RPMI7951 (cell line): ENCODE data around the gene SRSF9. TPM values are rescaled to one million over a fixed set of nuclear protein-coding genes. Genes with fewer than 3 reads are reported as not detected.

Experiments used
- DNase-seq: peaks from one replicate; pipeline ENCODE4 v3.0.0-alpha.2; 2012; ENCODE audit warnings: low read depth
- total RNA-seq: library from RNA; depleted of rRNA; stranded (reverse); fragments of >200 nt; shearing (Covaris generic); gene quantifications from 2 replicates; pipeline ENCODE4 v1.2.3, GENCODE V29; 2014

SRSF9 gene
- total RNA-seq, 1 experiment from 2014 or later: 172 TPM

DNA sequence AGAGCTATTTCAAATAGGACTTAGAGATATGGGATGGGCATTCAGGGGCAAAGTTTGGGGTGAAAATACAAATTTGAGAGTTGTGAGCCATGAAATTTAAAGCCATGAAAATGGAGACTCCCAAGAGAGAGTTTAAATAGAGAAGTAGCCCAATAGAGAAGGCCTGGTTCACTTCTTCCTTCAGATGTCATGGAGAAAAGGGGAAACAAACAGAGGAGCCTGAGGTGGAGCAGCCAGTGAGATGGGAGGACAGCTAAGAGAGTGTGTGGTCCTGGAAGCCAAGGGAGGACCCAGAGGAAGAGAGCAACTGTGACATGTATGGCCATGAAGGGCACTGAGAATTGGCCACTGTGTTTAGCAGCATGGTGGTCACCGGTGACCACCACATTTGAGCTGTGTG, 14.1 kb upstream of the SRSF9 start:
- no peak for DNase-seq

DNA sequence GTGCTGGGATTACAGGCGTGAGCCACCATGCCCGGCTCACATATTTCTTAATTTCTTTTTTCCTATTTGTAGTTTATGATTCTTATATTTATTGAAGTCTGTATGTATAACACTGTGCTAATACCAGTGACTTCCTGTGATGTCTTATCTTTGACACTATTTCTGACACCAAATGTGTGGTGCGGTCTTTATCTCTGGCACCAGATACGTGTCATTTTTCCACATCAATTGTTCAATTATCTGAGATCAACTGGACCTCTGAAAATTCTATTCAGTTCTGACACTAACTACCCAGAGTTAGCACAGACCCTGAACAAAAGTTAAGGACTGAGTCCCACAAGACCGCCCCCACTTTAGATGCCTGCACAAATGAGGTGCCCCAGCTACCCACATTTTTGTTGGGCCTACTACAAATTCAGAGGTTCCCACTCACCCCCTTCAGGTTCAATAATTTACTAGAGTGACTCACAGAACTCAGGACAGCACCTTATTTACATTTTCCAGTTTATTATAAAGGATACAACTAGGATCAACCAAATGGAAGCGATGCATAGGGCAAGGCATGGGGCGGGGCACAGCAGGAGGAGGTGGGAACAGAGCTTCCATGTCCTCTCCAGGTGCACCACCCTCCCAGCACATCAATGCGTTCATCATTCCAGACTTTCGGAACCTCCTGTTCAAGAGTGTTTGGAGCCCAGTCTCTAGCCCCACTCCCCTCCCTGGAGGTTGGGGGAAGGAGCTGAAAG, 11.6 kb upstream of the SRSF9 start:
- DNase-seq: no peak

DNA sequence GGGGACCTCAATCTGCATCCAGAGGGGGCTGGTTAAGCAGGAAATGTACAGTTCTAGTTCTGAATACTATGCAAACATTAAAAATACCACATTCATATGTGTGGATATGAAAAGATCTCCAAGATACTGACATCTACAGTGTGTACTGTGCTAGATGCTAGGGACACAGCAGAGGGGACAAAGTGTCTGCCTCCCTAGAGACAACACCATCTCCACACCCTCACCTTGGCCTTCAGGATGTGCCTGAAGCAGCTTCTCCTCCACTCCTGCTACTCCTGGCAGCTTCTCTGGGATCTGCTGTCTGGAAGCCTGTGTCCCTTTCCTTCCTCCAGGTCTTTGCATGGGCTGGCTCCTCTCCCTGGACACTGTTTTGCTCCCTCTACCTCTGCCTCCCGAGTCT, 10.7 kb upstream of the SRSF9 start:
- no peak for DNase-seq

DNA sequence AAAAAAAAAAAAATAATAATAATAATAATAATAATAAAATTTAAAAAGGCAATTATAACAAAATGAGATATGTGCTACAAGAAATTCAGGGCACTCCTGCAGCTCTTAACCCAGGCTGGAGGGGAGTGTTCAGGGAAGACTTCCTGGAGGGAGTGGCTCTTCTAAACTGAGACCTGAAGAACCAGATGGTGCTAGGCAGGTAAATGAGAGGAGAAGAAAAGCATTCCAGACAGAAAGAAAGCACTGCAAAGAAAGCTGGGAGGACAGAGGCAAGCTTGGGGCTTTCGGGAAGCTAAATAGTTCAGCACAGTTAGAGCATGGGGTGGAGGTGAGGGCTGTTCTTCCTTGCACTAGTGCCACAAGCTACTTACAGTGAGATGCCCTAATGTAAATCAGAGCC, 9.9 kb upstream of the SRSF9 start:
- DNase-seq: no peak

DNA sequence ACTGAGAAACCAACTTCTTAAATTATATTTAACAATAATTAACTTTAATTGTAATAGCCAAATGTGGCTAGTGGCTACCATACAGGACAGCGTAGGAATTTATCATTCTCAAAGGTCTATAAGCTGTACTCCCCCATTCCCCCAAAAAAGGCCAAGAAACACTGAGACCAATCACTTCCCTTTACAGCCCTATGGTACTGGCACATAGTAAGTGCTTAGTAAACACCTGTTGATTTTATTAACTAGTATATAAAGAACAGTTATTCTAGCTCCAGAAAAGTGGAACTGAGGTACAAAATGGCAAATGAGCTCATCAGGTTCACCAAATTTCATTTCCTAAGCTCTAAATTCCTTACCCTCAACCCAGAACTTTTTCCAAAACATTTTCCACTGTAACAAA, 6.1 kb upstream of the SRSF9 start:
- no peak for DNase-seq

DNA sequence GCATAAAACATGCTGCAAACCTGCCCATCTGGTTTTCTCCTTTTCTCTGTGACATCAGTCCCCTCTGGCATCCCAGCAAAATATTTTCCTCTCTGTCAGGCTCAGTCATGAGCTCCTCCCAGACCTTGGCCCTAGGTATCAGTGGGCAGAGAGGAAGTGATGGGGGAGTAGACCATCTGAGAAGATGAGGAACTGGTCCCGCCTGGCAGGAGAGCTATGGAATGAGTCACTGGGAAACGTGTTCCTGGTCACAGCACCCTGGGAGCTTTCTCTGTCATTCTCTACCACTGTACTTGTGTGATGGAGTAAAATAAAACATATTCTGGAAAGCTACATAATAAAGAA, 5.0 kb upstream of the SRSF9 start:
- peak; percentile 87 for DNase-seq

DNA sequence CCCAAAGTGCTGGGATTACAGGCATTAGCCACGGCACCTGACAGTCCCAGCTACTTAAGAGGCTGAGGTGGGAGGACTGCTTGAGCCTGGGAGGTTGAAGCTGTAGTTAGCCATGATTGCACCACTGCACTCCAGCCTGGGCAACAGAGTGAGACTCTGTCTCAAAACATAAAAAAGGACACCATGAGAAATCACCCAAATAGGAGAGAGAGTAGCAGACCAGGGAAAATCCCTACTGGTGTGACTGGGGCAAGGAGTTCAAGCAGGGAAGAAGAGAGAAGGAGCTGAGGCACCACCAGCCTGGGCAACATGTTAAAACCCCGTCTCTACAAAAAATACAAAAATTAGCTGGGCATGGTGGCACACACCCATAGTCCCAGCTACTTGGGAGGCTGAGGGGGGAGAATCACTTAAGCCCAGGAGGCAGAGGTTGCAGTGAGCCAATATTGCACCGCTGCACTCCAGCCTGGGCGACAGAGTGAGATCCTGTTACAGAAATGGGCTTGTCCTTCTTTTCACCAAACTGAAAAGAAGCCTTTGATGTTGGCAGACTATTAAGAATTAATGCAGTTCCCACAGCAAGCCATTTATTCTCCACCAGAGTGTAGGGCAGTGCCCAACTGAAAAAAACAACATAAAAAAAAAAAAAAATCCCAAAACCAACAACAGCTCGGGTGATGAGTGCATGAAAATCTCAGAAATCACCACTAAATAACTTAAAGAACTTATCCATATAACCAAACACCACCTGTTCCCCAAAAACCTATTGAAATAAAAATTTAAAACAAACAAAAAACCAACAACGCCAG, 4.5 kb upstream of the SRSF9 start:
- no peak for DNase-seq

DNA sequence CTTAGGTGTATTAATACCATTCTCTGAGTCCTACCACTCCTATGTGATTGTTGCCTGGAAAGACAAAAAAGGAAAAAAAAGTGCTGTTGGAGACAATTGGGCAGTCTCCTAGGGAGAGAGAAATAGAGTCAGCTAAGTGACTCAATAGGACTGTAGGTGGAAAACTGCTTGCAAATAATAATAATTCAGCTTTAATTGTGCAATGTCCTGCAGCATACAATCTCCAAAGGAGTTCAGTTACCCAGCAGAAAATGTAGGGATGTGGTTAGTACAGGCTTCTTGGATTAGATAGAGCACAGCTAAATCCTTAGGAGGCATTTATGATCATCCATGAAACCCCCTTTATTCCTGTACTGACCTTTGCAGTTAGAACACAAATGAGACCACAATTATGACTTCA, 3.0 kb upstream of the SRSF9 start:
- no peak for DNase-seq

DNA sequence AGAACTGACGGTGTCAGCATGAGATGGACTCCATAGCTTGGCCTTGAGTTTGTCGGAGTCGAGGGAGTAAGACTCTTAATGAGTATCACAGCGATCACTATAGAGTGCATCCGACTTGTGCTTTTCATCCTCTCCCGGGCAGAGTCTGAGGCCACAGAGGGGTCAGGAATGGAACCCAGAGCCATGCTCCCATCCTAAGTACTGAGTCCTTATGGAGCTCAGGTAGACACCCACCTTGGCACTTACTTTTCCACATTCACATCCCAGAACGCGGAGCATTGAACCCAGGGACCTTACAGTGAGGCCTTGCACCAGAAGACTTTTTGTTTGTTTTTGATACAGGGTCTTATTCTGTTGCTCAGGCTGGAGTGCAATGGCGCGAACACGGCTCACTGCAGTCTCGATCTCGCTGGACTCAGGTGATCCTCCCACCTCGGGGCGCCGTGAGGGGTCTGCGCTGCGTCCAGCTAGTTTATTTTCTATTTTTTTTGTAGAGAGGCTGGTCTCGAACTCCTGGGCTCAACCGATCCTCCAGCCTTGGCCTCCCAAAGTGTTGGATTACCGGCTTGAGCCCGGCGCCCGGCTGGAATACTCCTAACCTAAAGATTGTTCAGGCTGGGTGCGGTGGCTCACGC, 719 bp upstream of the SRSF9 start:
- DNase-seq: peak; percentile 27

DNA sequence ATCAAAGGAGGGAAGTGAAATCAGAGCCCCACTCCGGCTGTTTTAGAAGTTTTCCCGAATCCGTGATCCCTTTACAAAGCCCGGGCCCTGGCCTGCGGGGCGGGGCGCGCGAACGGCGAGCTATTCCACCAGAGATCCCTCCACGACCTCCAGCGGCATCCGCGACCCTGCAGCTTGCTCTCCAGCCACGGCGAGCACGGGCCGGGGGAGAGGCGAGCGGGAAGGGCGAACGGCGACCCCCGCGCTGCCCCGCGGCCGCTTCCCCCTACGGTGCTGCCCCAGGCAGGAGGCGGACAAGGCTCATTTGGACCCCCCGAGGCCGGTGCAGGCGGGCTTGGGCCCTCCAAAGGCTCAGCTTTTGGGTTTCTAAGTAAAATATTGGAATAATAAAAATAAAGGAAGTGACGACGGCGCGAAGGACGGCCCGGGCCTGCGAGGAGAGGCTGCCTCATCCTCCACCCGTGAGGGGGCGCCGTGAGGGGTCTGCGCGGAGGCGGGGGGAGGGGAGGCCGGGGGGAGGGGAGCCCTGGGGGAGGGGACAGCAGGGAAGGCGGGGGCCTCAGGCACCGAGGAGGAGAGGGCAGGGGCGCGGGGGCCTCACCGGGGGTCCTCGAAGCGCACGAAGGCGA, 613 bp downstream of the SRSF9 start:
- no peak for DNase-seq

DNA sequence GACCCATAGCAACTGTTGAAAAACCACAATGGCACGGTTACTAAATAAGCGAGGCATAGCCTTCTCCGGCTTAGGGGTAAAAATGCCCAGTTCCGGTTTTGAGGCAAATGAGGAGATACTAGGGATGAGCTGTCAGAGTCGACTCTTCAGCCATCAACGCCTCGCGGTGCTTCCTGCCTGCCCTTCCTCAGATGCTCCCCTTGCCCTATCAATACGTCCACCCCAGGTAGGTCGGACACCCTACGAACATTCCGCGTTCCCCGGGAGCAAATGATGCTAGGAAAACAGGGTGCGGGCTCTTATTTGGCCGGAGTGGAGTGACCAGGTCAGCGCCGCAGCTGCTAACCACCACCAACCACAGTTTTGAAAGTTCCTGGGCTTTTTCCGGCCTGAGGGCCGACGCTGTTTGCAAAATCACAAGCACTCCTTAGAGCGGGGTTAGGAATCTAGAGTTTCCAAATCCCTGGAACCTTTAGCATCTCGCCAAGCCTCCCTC, 1.2 kb downstream of the SRSF9 start:
- peak; percentile 59 for DNase-seq

DNA sequence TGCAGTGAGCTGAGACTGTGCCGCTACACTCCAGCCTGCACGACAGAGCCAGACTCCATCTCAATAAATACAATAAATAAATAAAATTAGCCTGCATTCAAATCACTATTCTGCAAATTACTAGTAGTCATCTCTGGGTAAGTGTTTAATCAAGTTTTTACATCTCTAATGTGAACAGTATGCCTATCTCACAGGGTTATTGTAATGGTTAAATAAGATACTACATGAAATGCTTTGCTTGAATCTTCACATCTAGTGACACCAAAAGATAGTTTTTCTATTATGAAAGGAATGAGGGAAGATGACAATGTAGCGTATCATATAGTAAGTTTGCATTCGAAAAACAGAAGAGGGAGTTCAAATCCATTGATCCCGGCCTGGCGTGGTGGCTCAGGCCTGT, 2.1 kb downstream of the SRSF9 start:
- no peak for DNase-seq

DNA sequence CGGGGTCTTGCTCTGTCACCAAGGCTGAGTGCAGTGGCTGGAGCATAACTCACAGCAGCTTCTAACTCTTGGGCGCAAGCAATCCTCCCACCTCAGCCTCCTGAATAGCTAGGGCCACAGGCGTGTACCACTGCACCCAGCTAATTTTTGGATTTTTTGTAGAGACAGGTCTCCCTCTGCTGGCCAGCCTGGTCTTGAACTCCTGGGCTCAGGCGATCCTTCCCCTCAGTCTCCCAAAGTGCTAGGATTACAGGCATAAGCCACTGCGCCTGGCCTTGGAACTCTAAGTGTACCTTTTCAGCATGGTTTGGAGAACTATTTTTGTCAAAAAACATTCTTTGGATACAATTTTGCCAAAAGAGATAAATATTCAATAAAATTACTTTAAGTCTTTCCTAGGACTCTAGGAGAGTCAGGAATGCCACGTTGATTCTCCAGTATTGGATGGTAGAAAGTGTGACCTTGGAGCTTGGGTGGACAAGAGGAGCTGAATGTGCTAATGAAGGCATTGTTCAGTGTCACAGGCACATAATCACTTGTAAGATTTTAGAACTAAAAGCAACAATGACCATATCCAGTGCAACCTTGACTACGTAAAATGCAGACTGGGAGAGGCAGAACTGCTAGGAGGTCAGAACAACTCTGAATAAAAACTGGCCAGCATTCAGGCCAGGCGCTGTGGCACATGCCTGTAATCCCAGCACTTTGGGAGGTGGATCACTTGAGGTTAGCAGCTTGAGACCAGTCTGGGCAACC, 2.8 kb downstream of the SRSF9 start:
- DNase-seq: peak; percentile 36

DNA sequence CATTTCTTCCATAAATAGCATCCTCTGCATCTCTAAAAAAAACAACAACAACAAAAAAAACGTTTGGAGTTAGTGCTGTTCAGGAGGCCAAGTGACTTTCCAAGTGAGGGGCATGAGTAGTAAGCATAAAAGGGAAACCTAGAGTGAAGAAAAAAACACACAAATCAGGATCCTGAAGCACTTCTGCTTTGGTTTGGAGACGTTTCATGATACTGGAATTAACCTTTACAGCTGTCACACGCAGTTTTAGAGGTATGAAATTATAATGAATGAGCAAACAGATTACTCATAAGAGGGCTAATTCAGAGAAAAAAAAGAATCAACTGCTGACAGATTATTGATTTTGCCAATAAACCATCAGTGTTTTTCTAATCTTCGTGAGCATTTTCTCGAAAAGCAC, 3.8 kb downstream of the SRSF9 start:
- DNase-seq: no peak

DNA sequence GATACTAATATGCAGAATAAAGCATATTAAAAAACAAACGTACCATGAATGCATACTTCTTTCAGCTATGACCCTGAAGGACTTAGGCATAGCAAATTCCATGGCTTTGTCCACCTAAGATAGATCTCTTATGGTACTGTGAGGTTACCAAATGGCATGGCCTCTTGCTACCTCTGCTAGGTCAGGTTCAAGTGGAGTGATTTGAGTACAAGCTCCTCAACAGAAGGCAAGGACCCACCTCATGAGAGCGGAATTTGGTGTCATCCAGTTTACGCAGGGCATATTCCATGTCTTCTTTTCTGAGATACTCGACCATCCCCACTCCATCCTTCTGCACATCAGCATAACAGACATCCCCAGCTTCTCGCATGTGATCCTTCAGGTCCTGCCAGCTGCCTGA, 5.8 kb downstream of the SRSF9 start:
- no peak for DNase-seq

DNA sequence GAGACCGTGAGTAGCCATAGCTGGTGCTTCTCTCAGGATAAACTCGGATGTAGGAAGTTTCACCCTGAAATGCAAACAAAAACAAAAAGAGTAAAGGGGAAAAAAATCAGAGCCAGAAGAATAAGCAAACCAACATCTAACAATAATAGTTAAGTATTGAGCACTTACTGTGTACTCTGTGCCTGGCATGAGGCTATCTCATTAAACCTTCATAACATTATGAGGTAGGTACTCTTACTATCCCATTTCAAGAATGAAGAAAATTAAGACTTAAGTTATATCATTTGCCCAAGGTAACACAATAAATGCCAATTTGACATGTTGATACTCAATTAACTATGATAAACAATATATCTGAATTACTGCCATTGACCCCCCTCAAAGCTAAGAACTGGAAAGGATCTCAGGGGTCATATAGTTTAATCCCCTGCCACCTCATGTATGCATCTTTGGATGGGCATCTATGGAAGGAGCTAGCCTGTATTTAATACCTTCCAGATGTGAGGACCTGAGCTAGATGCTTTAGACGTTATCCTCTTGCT, 7.4 kb downstream of the SRSF9 start:
- DNase-seq: no peak

DNA sequence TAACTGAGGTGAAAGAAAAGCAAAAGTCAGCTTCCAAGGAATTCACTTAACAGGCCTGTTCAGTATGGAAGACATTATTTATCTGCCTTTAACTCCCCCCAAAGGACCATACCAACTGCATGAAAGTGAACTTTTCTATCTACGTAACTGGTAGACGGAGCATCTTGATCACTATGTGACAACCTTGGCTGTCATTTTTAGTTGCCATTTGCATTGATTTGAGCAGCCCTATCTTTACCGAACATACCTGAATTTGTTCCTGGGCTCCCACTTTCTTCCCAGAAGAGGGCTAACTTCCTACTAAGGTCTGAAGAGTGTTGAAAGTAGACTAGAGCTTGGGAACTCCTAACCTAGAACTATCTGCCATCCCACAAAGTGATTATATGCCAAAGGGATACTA, 9.4 kb downstream of the SRSF9 start:
- DNase-seq: no peak

DNA sequence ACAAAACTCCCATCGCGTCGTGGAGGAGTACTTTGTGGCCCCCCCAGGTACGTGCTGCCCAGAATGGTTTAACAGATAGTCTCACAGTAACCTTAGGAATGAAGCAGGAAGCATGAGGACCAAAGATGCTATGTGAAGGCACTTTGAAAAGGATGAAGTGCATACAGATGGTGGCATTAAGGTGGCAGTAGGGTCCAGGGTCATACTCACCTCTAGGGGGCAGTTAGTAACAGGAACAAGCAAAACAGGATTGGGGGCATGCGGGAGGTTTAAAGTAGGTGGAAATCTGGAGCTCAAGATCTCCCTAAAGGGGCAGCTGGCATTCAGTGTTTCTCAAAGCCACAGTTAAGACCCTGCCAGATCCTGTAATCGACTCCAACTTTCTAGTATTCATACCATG, 12.4 kb downstream of the SRSF9 start:
- DNase-seq: no peak

DNA sequence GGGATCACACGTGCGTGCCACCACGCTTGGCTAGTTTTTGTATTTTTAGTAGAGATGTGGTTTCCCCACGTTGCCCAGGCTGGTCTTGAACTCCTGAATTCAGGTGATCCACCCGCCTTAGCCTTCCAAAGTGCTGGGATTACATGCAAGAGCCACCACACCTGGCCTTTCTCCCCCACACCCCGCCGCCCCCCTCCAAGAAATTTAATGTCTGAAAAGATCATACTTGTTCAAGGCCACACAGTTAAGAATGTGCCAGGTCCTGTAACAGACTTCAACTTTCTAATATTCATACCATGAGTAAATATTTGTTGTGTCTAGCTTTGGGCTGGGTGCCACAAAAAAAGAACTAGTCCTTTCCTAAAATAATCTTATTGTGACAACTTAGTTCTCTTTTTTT, 14.2 kb downstream of the SRSF9 start:
- no peak for DNase-seq

DNA sequence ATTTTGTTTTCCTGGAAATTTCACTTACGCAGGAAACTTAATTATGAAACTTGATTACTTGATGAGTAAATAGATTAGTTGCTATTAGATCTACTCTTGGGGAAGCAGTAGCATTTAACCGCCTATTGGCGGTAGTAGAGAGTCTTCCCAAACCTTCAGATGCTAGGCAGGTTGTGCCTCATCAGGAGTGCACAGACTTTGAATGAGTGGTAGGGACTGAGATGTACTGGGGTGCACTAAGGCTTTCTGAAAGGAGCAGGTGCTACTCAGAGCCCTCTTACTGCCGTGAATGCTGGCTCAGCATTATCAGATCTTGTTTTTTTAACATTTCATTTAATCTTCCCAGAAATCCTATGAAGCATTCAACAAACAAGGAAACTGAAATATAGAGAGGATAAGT, 15.6 kb downstream of the SRSF9 start:
- DNase-seq: peak; percentile 35

DNA sequence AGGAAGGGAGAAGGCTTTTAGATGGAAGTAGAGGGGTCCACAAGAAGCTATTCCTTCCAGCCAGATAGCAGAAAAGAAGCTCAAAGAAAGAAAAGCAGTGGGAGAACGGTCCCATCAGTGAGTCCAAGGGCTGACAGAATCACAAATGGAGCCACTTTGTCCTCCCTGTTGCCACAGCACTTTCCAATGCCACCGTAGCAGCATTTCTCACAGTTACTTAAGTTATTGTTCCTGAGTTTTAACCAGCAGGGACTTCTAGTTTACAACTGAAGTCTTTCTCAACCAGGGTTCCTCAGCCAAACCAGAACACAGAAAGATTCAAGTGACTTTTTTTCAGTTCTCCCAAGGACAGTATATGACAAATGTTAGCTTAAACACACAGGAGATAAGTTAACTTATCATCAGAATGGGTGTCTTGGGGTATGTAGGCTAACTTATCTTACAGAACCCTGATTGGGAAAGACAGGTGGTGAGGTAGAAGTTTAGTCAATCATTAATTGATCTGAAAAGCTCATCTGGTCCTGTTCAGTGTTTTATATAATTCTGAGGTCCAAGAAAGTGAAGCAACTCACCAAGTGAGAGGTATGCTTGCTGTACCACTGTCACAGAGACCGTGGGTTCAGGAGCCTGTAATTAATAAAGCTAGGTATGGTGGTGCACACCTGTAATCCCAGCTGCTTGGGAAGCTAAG, 16.3 kb downstream of the SRSF9 start:
- DNase-seq: no peak
